HUDEP-2 (cell line): ENCODE results near the gene TNIK.
"Not testable (repeated sequence)": the region's sequence is repeated elsewhere in the genome, so short reads cannot be mapped to it uniquely, and the experiment has no call there.

Experiments used
- DNase-seq, 76 experiments: peaks; one replicate each; lab custom pipeline; 2025; ENCODE audit not compliant: unreplicated experiment in 76 of 76; lab: John Stamatoyannopoulos, UW

TNIK gene

GRCh38 chr3:171371354-171371753 is 88.9 kb downstream of the TNIK start:
- DNase-seq, result no peak

DNA sequence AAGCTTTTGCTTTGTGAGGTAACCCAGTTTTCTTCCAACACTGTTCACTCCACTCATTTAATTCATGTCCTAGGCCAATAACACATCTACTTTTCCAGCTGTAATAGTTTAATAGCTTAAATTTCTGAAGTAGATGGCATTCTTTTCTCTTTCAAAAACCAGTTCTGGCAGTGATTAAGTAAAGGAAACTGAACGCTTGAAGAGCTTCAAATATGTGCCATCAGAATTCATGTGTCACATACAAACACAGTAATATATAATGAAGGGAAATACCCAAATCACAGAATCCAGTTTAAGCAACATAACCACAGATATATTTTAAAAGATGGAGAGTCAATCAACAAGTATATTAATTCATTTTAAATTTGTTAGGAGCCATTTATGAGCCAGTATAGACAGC is 91.0 kb downstream of the TNIK start:
- DNase-seq, result no peak

DNA sequence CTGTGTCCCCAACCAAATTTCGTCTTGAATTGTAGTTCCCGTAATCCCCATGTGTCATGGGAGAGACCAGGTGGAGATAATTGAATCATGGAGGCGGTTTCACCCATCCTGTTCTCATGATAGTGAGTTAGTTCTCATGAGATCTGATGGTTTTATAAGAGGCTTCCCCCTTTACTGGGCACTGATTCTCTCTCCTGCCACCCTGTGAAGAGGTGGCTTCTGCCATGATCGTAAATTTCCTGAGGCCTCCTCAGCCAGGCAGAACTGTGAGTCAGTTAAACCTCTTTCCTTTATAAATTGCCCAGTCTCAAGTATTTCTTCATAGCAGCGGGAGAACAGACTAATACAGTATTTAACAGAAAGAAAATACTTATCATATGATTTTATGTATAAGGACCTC is 93.5 kb downstream of the TNIK start:
- not testable (repeated sequence) for DNase-seq

GRCh38 chr3:171366043-171366442 is 94.2 kb downstream of the TNIK start:
- DNase-seq, result no peak

- DNase-seq, result no peak
Observed at GRCh38 chr3:171365489-171365888, 94.7 kb downstream of the TNIK start.

- DNase-seq, result no peak
Observed at GRCh38 chr3:171364500-171364899, 95.7 kb downstream of the TNIK start.

- no peak for DNase-seq
Observed at GRCh38 chr3:171363202-171363601, 97.0 kb downstream of the TNIK start.

DNA sequence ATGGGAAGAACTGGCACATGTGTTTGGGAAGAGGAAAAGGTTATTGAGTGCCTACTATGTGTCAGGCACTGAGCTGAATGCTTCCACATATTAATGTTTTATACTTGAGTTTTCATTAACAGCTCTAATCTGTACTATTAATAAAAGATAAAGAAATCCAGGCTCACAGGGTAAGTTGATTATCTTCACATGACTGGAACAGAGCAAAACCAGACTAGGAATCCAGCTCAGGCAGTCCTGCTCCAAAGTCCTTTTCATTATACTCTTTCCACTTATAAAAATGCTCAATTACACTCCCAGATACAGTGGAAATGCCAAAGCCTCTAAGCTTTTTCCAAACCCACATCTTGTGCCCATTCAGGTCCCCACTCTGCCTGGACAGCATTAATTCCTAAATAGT is 97.6 kb downstream of the TNIK start:
- no peak for DNase-seq

GRCh38 chr3:171358881-171359198 is 101.4 kb downstream of the TNIK start:
- DNase-seq, result no peak

GRCh38 chr3:171358181-171358880 is 101.9 kb downstream of the TNIK start:
- no peak for DNase-seq

- DNase-seq, result no peak
Observed at GRCh38 chr3:171357721-171358120, 102.5 kb downstream of the TNIK start.

GRCh38 chr3:171356251-171356650 is 104.0 kb downstream of the TNIK start:
- DNase-seq, result no peak

- no peak for DNase-seq
Observed at GRCh38 chr3:171354706-171355582, 105.3 kb downstream of the TNIK start.

- DNase-seq, result no peak
Observed at GRCh38 chr3:171354049-171354705, 106.0 kb downstream of the TNIK start.

- DNase-seq, result no peak
Observed at GRCh38 chr3:171353423-171353822, 106.8 kb downstream of the TNIK start.

DNA sequence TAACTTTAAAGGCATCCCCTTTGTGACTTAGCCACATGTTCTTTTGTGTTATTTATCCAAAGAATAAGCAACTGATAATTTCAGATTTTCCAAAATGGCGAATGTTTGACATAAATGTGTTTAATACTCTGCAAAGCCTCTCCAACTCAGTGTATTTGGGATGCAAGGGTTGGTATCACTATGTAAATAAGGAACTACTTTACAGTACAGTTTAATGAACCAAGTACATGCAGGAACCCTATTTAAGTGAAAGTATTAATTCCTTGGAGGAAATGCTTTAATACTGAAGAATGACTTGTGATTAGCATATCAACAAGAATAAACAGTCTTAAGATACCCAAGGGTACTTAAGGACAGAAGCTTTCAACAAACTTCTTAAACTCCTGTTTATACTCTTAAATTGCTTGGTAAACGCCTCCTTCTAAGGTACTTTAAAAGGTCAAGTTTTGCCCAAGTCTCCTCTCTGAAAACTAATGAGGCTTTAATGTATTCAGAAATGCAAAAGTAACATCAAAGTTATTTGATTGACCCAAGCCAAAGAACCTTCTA is 107.7 kb downstream of the TNIK start:
- DNase-seq, result no peak

GRCh38 chr3:171351676-171352075 is 108.5 kb downstream of the TNIK start:
- DNase-seq, result peak in 6 of 76 experiments; percentile 2 to 21 (median 6)

DNA sequence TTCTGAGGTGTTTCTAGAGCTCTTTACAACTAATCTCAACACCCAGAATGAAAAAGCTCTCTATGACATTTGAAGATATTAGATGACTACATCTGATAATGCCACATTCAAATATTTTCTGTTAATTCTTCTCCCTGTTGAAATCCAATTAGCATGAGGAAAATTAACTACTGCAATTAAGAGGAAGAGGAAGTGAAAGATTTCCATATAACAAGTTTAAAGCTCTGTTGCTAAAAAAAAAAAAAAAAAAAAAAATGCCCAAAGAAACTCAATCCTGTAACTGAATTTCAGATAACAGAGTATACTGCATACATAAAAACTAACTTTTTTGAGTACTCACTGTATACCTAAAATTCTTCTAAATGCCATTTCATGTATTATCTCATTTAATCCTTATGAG is 109.8 kb downstream of the TNIK start:
- DNase-seq, result no peak

- DNase-seq, result no peak
Observed at GRCh38 chr3:171349392-171349791, 110.8 kb downstream of the TNIK start.

- no peak for DNase-seq
Observed at GRCh38 chr3:171348121-171348520, 112.1 kb downstream of the TNIK start.

GRCh38 chr3:171347301-171348039 is 112.7 kb downstream of the TNIK start:
- DNase-seq, result peak in 16 of 76 experiments; percentile 6 to 49 (median 28)
